Ishikawa (cell line): ENCODE results near the gene SMG7.

Source experiments
- CEBPB ChIP-seq: IDR thresholded peaks from 2 replicates; pipeline ENCODE4 v1.6.1; 2012
- CREB1 ChIP-seq: IDR thresholded peaks from 2 replicates; pipeline ENCODE4 v1.6.1; 2012; ENCODE audit warnings: low read depth
- EGR1 ChIP-seq: IDR thresholded peaks from 2 replicates; pipeline ENCODE4 v1.6.1; 2012
- EP300 ChIP-seq: IDR thresholded peaks from 2 replicates; pipeline ENCODE4 v1.6.1; 2012; ENCODE audit warnings: borderline replicate concordance
- FOXM1 ChIP-seq: IDR thresholded peaks from 2 replicates; pipeline ENCODE4 v1.6.1; 2012; ENCODE audit warnings: low read depth, borderline replicate concordance
- MAX ChIP-seq: IDR thresholded peaks from 2 replicates; pipeline ENCODE4 v1.6.1; 2012
- NFIC ChIP-seq: IDR thresholded peaks from 2 replicates; pipeline ENCODE4 v1.6.1; 2012
- RAD21 ChIP-seq: IDR thresholded peaks from 2 replicates; pipeline ENCODE4 v1.6.1; 2012; ENCODE audit warnings: low read depth
- TAF1 ChIP-seq: IDR thresholded peaks from 2 replicates; pipeline ENCODE4 v1.6.1; 2012; ENCODE audit warnings: low read depth, mild to moderate bottlenecking
- TCF12 ChIP-seq: IDR thresholded peaks from 2 replicates; pipeline ENCODE4 v1.6.1; 2012; ENCODE audit warnings: low read depth
- TEAD4 ChIP-seq: IDR thresholded peaks from 2 replicates; pipeline ENCODE4 v1.6.1; 2012
- USF1 ChIP-seq: IDR thresholded peaks from 2 replicates; pipeline ENCODE4 v1.6.1; 2012
- YY1 ChIP-seq: IDR thresholded peaks from 2 replicates; pipeline ENCODE4 v1.6.1; 2012; ENCODE audit warnings: low read depth
- ZBTB7A ChIP-seq: IDR thresholded peaks from 2 replicates; pipeline ENCODE4 v1.6.1; 2012; ENCODE audit warnings: low read depth
- TF ChIP-seq, protein P1 (sequence below): IDR thresholded peaks from 2 replicates; pipeline ENCODE4 v1.6.1; 2012; ENCODE audit warnings: low read depth, mild to moderate bottlenecking

The SMG7 gene

DNA sequence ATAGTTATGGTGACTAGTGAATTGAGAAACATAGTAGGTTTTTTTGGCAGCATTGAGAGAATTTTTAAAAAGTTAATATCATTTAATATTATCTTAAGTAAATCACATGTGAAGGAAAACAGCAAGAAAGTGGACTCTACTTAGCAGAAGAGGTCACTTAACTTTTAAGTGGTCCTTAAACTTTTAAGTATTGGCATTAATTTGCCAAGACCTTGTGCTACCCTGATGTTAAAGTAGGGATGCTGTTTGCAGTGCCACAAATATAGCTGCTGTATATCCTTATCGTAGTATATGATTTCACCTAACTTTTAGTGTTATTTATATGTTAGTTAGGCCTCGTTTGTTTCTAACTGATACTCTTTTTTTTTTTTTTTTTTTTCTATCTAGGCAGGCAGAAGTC is 40.2 kb downstream of the SMG7 start:
- TF ChIP-seq YY1 (no peak), CEBPB (no peak), EP300 (no peak), TAF1 (no peak), USF1 (no peak), FOXM1 (no peak), NFIC (no peak), MAX (no peak), EGR1 (no peak), RAD21 (no peak)

DNA sequence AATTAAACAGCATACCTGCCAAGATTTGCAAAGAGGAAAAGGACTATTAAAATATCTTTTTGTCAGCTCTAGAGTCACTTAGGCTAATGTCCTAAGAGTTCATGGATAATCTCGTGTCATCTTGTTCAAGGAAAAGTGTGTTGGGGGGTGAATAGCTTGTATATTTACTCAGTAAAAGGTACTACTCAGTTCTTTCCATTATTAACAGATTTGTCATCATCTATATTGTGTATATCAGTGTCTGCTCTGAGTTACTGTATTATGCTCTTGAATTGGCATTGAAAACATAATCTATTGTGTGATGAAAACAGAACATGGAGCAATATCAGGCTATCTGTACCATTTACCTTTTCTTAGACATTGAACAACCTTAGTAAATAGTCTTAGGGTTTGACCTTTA is 41.9 kb downstream of the SMG7 start:
- no peak for TF ChIP-seq RAD21
- TF ChIP-seq EP300 = no peak
- TF ChIP-seq TCF12 = no peak
- TF ChIP-seq FOXM1 = no peak
- TF ChIP-seq TEAD4 = no peak
- TF ChIP-seq USF1 = no peak
- TF ChIP-seq, protein P1, sequence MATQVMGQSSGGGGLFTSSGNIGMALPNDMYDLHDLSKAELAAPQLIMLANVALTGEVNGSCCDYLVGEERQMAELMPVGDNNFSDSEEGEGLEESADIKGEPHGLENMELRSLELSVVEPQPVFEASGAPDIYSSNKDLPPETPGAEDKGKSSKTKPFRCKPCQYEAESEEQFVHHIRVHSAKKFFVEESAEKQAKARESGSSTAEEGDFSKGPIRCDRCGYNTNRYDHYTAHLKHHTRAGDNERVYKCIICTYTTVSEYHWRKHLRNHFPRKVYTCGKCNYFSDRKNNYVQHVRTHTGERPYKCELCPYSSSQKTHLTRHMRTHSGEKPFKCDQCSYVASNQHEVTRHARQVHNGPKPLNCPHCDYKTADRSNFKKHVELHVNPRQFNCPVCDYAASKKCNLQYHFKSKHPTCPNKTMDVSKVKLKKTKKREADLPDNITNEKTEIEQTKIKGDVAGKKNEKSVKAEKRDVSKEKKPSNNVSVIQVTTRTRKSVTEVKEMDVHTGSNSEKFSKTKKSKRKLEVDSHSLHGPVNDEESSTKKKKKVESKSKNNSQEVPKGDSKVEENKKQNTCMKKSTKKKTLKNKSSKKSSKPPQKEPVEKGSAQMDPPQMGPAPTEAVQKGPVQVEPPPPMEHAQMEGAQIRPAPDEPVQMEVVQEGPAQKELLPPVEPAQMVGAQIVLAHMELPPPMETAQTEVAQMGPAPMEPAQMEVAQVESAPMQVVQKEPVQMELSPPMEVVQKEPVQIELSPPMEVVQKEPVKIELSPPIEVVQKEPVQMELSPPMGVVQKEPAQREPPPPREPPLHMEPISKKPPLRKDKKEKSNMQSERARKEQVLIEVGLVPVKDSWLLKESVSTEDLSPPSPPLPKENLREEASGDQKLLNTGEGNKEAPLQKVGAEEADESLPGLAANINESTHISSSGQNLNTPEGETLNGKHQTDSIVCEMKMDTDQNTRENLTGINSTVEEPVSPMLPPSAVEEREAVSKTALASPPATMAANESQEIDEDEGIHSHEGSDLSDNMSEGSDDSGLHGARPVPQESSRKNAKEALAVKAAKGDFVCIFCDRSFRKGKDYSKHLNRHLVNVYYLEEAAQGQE = no peak
- no peak for TF ChIP-seq MAX
- TF ChIP-seq EGR1 = no peak
- TF ChIP-seq TAF1 = no peak
- no peak for TF ChIP-seq CREB1
- no peak for TF ChIP-seq ZBTB7A
- no peak for TF ChIP-seq CEBPB
- TF ChIP-seq YY1 = no peak
- no peak for TF ChIP-seq NFIC

DNA sequence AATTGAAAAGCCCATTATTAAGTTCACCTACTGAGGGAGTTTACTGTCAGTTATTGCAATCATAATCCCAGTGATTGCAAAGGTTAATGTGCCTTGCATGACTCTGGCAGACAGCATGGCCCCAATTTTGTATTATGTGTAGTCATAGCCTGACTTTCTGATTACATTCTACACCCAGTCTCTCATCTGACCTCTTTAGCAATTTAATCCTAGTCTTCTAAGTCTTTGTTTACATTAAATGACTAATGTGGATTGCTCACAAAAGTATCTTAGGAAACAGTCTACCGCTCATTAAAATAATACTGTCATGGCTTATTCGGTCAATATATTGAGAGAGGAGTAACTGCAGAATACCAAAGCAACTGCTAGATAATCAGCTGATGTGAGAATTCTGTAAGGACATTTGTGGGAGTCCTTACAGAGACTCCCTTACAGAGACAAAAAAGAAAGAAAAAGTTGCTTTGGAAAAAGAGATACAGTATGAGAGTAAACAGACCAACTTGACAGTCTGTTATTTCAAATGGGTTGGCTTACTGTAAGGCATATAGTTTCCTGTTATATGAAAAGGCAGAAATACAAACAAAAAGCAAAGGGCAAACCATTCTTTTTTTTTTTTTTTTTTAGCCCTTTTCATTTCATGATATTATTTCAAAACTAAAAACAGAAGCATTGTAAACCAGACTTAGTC is 42.8 kb downstream of the SMG7 start:
- TF ChIP-seq FOXM1 (no peak), EP300 (no peak), CEBPB (no peak), MAX (no peak), CREB1 (no peak), USF1 (no peak), YY1 (no peak), TEAD4 (no peak), NFIC (no peak), RAD21 (no peak), TAF1 (no peak), ZBTB7A (no peak), EGR1 (no peak), TCF12 (no peak)
- TF ChIP-seq, protein P1 = no peak

GRCh38 chr1:183516725-183517124 is 44.4 kb downstream of the SMG7 start:
- TF ChIP-seq CEBPB (no peak), EP300 (no peak), FOXM1 (no peak), CREB1 (no peak), ZBTB7A (no peak), YY1 (no peak)

DNA sequence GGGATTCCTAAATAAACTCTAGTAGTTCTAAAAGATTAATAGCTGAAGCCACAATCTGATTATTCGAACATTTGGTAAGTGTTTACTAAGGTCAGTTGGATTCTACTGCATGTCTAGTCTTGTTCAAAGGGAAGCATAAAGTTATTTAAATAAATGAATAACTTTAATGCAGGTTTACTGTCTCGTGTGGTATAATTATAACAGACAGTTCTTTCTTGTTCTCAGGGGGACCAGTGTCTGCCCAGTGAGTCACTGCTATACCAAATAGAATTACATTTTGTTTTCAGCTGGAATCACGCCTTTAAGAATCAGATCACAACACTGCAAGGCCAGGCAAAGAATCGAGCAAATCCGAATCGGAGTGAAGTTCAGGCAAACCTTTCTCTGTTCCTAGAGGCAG is 45.1 kb downstream of the SMG7 start:
- TF ChIP-seq FOXM1 (no peak), CREB1 (no peak), TEAD4 (no peak), EP300 (no peak)
- TF ChIP-seq, protein P1 = no peak
